Inflammatory macrophage (primary cell): Measurements from ENCODE around the gene LRBA.

ENCODE experiments used
- DNase-seq, 2 donors: peaks; one replicate each; pipeline ENCODE4 v3.0.0-alpha.2; 2020 to 2022

Gene LRBA

GRCh38 chr4:150256841-150257730 is 758.0 kb downstream of the LRBA start:
- DNase-seq: no peak

- no peak for DNase-seq
Measured at GRCh38 chr4:150256225-150256620, 758.9 kb downstream of the LRBA start.

GRCh38 chr4:150255610-150256224 is 759.4 kb downstream of the LRBA start:
- DNase-seq: no peak

GRCh38 chr4:150253965-150254630 is 761.0 kb downstream of the LRBA start:
- DNase-seq: no peak

- no peak for DNase-seq
Measured at GRCh38 chr4:150253416-150253815, 761.7 kb downstream of the LRBA start.

- no peak for DNase-seq
Measured at GRCh38 chr4:150252741-150253140, 762.3 kb downstream of the LRBA start.

GRCh38 chr4:150252306-150252705 is 762.8 kb downstream of the LRBA start:
- DNase-seq: no peak

- DNase-seq: no peak
Measured at GRCh38 chr4:150251752-150252190, 763.3 kb downstream of the LRBA start.

- DNase-seq: no peak
Measured at GRCh38 chr4:150250998-150251651, 764.0 kb downstream of the LRBA start.

GRCh38 chr4:150250293-150250997 is 764.6 kb downstream of the LRBA start:
- no peak for DNase-seq

- no peak for DNase-seq
Measured at GRCh38 chr4:150248181-150248580, 766.9 kb downstream of the LRBA start.

GRCh38 chr4:150247184-150247583 is 767.9 kb downstream of the LRBA start:
- no peak for DNase-seq

GRCh38 chr4:150244600-150244999 is 770.5 kb downstream of the LRBA start:
- no peak for DNase-seq

GRCh38 chr4:150243932-150244331 is 771.2 kb downstream of the LRBA start:
- DNase-seq: no peak

GRCh38 chr4:150242820-150243458 is 772.1 kb downstream of the LRBA start:
- peak; percentile 12 to 28 for DNase-seq

- no peak for DNase-seq
Measured at GRCh38 chr4:150240011-150240410, 775.1 kb downstream of the LRBA start.

- no peak for DNase-seq
Measured at GRCh38 chr4:150238591-150238990, 776.5 kb downstream of the LRBA start.

- DNase-seq: no peak
Measured at GRCh38 chr4:150237110-150237872, 777.8 kb downstream of the LRBA start.

- no peak for DNase-seq
Measured at GRCh38 chr4:150236626-150237025, 778.5 kb downstream of the LRBA start.

GRCh38 chr4:150235808-150236271 is 779.2 kb downstream of the LRBA start:
- no peak for DNase-seq

GRCh38 chr4:150235317-150235716 is 779.8 kb downstream of the LRBA start:
- DNase-seq: no peak
